Measurements from ENCODE around the gene MAS1L.

The MAS1L gene

DNA sequence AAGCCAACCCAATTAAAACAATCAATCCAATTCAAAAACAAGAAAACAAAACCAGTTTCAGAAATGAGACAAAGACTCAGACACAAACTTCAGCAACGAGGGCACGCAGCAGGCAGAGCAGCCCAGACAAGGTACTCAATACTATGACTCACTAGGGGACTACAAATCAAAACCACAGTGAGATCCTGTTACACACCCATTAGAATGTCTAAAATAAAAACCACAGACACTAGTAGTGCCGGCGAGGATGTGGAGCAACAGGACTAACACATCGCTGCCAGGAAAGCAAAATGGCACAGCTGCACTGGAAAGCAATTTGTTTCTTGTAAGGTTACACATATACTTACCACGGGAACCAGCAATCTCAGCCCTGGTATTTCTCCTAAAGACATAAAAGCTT lies 28.4 kb upstream of the MAS1L start:
- DNase-seq (ENCODE audit: low read depth), result peak; percentile 73
- no peak for TF ChIP-seq CTCF (conservative IDR thresholded peaks at IDR 0.05; ENCODE audit: control insufficient read depth, insufficient read depth, low read depth, low read length)
- no peak overlapping the region for H3K4me3 ChIP-seq (ENCODE audit: control insufficient read depth, low read depth, low read length)

GRCh38 chr6:29510746-29511300 lies 23.1 kb upstream of the MAS1L start:
- no peak overlapping the region for H3K4me3 ChIP-seq (ENCODE audit: control insufficient read depth, low read depth, low read length)
- no peak for TF ChIP-seq CTCF (conservative IDR thresholded peaks at IDR 0.05; ENCODE audit: control insufficient read depth, insufficient read depth, low read depth, low read length)
- DNase-seq (ENCODE audit: low read depth), result no peak

DNA sequence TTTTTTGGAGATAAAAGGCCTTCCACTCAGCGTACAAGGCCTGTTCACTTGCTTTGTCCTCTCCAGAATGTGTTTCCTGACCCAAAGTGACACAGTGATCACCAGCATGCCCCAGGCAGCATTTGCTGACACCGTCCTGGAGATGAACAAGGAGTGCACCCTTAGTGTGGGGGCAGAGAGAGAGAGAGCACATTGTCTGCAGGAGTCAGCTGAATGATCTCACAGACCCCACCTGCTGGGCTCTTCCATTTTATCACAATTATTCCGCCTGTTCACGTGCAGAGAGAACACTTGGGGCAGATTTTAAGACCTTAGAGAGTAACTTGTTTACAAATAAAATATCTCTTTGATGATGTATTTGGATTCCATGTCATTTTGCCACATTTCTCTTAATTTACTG lies 22.4 kb upstream of the MAS1L start:
- no peak for TF ChIP-seq CTCF (conservative IDR thresholded peaks at IDR 0.05; ENCODE audit: control insufficient read depth, insufficient read depth, low read depth, low read length)
- no peak for DNase-seq (ENCODE audit: low read depth)
- H3K4me3 ChIP-seq (ENCODE audit: control insufficient read depth, low read depth, low read length), result no peak overlapping the region

DNA sequence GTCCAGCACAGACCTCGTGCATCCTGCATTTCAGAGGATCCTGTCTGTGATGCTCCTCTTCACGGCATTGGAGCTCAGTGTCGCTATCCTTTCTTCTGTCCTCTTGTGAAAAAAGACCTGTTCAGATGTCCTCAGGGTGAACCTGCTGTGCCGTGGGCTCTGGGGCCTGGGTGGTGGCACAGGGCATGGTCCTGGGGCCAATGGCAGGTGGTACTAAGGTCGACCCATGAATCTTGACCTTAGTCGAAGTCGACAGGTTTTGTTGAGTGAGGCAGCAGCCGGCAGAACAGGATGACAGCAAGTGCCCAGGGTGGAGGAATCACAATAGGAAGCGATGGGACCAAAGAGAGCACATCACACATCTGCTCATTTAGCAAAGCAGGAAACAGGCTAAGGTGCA lies 22.0 kb upstream of the MAS1L start:
- no peak for DNase-seq (ENCODE audit: low read depth)
- no peak overlapping the region for H3K4me3 ChIP-seq (ENCODE audit: control insufficient read depth, low read depth, low read length)
- no peak for TF ChIP-seq CTCF (conservative IDR thresholded peaks at IDR 0.05; ENCODE audit: control insufficient read depth, insufficient read depth, low read depth, low read length)

DNA sequence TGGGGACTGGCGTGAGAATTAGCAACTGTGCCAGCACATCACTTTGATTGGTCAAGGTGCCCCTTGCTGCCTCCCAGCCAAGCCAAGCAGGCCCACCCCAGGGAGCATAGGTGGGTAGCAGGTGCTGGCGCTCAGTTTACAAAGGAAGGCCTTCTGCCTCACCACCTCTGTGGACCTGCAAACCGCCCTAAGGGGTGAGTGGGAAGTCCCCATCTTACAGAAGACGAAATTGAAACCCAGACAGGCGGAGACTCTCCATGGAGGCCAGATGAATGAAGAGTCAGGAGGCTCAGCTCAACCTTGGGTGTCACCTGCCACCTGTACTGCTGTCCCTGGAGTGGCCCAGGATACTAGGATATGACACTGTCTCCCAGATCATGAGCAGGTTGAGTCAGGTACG lies 21.5 kb upstream of the MAS1L start:
- H3K4me3 ChIP-seq (ENCODE audit: control insufficient read depth, low read depth, low read length), result no peak overlapping the region
- no peak for DNase-seq (ENCODE audit: low read depth)
- TF ChIP-seq CTCF (conservative IDR thresholded peaks at IDR 0.05; ENCODE audit: control insufficient read depth, insufficient read depth, low read depth, low read length), result no peak

DNA sequence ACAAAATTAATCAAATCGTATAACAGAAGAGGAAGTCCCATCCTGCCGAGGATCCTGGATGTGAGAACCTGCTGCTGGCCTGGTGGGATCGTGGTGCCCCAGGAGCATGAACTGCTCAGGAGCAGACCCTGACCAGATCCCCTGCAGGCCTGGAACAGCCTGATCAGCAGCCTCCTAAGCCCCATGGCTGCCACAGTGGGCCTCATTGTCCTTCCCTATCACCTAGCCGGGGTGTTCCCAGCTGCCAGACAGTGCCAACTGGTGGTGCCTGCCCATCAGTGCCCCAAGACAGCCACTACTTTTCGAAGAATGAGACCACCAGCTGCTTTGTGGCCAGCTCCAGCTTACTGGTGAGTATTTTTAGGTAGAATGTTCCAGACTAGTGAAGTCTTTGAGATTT lies 19.6 kb upstream of the MAS1L start:
- TF ChIP-seq CTCF (conservative IDR thresholded peaks at IDR 0.05; ENCODE audit: control insufficient read depth, insufficient read depth, low read depth, low read length), result no peak
- no peak overlapping the region for H3K4me3 ChIP-seq (ENCODE audit: control insufficient read depth, low read depth, low read length)
- no peak for DNase-seq (ENCODE audit: low read depth)
